ENCODE results near the gene RFX7.

- TF ChIP-seq, protein P1, sequence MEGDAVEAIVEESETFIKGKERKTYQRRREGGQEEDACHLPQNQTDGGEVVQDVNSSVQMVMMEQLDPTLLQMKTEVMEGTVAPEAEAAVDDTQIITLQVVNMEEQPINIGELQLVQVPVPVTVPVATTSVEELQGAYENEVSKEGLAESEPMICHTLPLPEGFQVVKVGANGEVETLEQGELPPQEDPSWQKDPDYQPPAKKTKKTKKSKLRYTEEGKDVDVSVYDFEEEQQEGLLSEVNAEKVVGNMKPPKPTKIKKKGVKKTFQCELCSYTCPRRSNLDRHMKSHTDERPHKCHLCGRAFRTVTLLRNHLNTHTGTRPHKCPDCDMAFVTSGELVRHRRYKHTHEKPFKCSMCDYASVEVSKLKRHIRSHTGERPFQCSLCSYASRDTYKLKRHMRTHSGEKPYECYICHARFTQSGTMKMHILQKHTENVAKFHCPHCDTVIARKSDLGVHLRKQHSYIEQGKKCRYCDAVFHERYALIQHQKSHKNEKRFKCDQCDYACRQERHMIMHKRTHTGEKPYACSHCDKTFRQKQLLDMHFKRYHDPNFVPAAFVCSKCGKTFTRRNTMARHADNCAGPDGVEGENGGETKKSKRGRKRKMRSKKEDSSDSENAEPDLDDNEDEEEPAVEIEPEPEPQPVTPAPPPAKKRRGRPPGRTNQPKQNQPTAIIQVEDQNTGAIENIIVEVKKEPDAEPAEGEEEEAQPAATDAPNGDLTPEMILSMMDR (IDR thresholded peaks at IDR 0.05), result no peak
- no peak for TF ChIP-seq POLR2A (IDR thresholded peaks at IDR 0.05)
Measured at GRCh38 chr15:56051676-56052075, 192.0 kb downstream of the RFX7 start.
